ENCODE data around the gene TSC22D1.

- no peak for TF ChIP-seq CTCF (conservative IDR thresholded peaks at IDR 0.05)
- TF ChIP-seq EZH2 (IDR thresholded peaks at IDR 0.05; ENCODE audit: low read depth) = no peak
Measured at GRCh38 chr13:44609137-44609536, 33.0 kb upstream of the TSC22D1 start.

Data from PC-9 (cell line).